H1 (cell line): ENCODE results near the gene C20orf202. TPM values are rescaled to one million over a fixed set of nuclear protein-coding genes. Genes with fewer than 3 reads are reported as not detected.

Source experiments
- BACH1 ChIP-seq: IDR thresholded peaks from 2 replicates; pipeline ENCODE4 v1.6.1; 2012; ENCODE audit warnings: low read length, improper control_type of control experiment
- CBX5 ChIP-seq: fragments of 300-800, 300-1000 bp; sonication (generic); IDR thresholded peaks from 2 replicates; pipeline ENCODE4 v1.7.1; 2016; ENCODE audit warnings: antibody characterized with exemption, low read length, low read depth
- CHD7 ChIP-seq: fragments of 300-600 bp; sonication (generic); IDR thresholded peaks from 2 replicates; pipeline ENCODE4 v1.7.1; 2012; ENCODE audit warnings: low read length, moderate library complexity, mild to moderate bottlenecking, inconsistent platforms; ENCODE audit not compliant: insufficient replicate concordance
- CTCF ChIP-seq, 3 experiments: IDR thresholded peaks; 1 replicate in 2 of 3; 2 replicates in 1 of 3; pipeline versions ENCODE4 v1.5.1 to v1.6.1; 2011; ENCODE audit warnings: low read length in 3 of 3, mild to moderate bottlenecking in 3 of 3, inconsistent platforms in 2 of 3, low read depth in 1 of 3, moderate library complexity in 1 of 3; ENCODE audit not compliant: insufficient read depth in 1 of 3; ENCODE audit errors: control extremely low read depth in 1 of 3
- EP300 ChIP-seq, 2 experiments: IDR thresholded peaks; 1 replicate in 1 of 2; 2 replicates in 1 of 2; pipeline ENCODE4 v1.6.1; 2011 to 2012; ENCODE audit warnings: low read depth in 2 of 2, low read length in 2 of 2, mild to moderate bottlenecking in 2 of 2, borderline replicate concordance in 1 of 2, inconsistent platforms in 1 of 2, moderate library complexity in 1 of 2
- FOSL1 ChIP-seq: IDR thresholded peaks from 2 replicates; pipeline ENCODE4 v1.6.1; 2011; ENCODE audit warnings: mild to moderate bottlenecking, low read depth, low read length, moderate library complexity; ENCODE audit not compliant: insufficient read depth
- SUZ12 ChIP-seq: fragments of 200-600 bp; sonication (generic); IDR thresholded peaks from 2 replicates; pipeline ENCODE4 v1.6.1; 2012; ENCODE audit warnings: mild to moderate bottlenecking, inconsistent platforms, low read length, moderate library complexity, mixed read lengths
- TEAD4 ChIP-seq: IDR thresholded peaks from 2 replicates; pipeline ENCODE4 v1.6.1; 2012; ENCODE audit warnings: low read depth, low read length, inconsistent platforms, mixed read lengths
- polyA plus RNA-seq, 7 experiments: library from polyadenylated mRNA; depleted of rRNA in 3 of 7; stranded (reverse) in 5 of 7; unstranded in 2 of 7; fragments of >200 nt in 5 of 7; fragments of 200-250 nt in 2 of 7; gene quantifications; 1 replicate in 5 of 7; 2 replicates in 1 of 7; 4 replicates in 1 of 7; pipeline versions ENCODE4 v1.2.1 to v1.2.3, GENCODE V29; 2011 to 2013; ENCODE audit warnings: missing spikeins in 2 of 7, mixed read lengths in 2 of 7
- total RNA-seq: library from RNA; stranded (reverse); fragmentation: NEBNext Ultra II Directional; extraction: Animal tissue kit (Norgen Biotek cat#: 25700); gene quantifications from 2 replicates; pipeline ENCODE4 v1.2.1, GENCODE V29; 2021
- TF ChIP-seq, protein P1 (sequence below): IDR thresholded peaks from 2 replicates; pipeline ENCODE4 v1.6.1; 2012; ENCODE audit warnings: inconsistent platforms

The C20orf202 gene
- total and polyA plus RNA-seq, 2 of the 8 experiments (the other 6 are each of a cell fraction or from before 2014, with no cell fraction given) = 0.12 TPM; not detected in 1

GRCh38 chr20:1163105-1163504 is 40.1 kb upstream of the C20orf202 start (continued):
- TF ChIP-seq CHD7 = no peak
- TF ChIP-seq, protein P1, sequence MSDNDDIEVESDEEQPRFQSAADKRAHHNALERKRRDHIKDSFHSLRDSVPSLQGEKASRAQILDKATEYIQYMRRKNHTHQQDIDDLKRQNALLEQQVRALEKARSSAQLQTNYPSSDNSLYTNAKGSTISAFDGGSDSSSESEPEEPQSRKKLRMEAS = no peak
- TF ChIP-seq FOSL1 = no peak
- no peak for TF ChIP-seq EP300 (IDR thresholded peaks at IDR 0.05; ENCODE audit: borderline replicate concordance in 1 of 2, low read depth in 2 of 2, low read length in 2 of 2)
- TF ChIP-seq TEAD4 = no peak
- TF ChIP-seq CBX5 = no peak
- no peak for TF ChIP-seq BACH1
- TF ChIP-seq SUZ12 = no peak
- TF ChIP-seq CTCF (IDR thresholded peaks at IDR 0.05; ENCODE audit: control extremely low read depth in 1 of 3, insufficient read depth in 1 of 3, low read depth in 1 of 3, low read length in 3 of 3) = no peak
